Measurements from ENCODE around the gene U2AF2.

GRCh38 chr19:55660991-55661390, 6.2 kb downstream of the U2AF2 start:
- TF ChIP-seq CTCF (IDR thresholded peaks at IDR 0.05; ENCODE audit: poor library complexity) (no peak), EZH2phosphoT487 (IDR thresholded peaks at IDR 0.05; ENCODE audit: low read depth, severe bottlenecking, unreplicated experiment) (no peak)

Data from hepatocyte (in vitro differentiated cells).